Heart left ventricle (tissue), 16 donors: ENCODE results near the gene UPK1A. TPM values are rescaled to one million over a fixed set of nuclear protein-coding genes. Genes with fewer than 3 reads are reported as not detected.
A peak's percentile ranks its signal among the peaks of the same experiment; 100 is the strongest.

ENCODE experiments used
- ATAC-seq, 4 donors: fragments of 200-7000 bp; cut with Tn5 transposase; one replicate each; pipeline ENCODE4 v1.9.1; 2020 to 2022; ENCODE audit warnings: moderate library complexity in 4 of 4, mild to moderate bottlenecking in 3 of 4, moderate number of reproducible peaks in 1 of 4
- DNase-seq, 5 donors: peaks; one replicate each; pipeline ENCODE4 v3.0.0-alpha.2; 2020
- H3K27ac ChIP-seq, 12 donors: fragments of 200-600 bp; sonication (generic) in 4 of 12; one replicate each; pipeline versions ENCODE4 v1.5.0 to v1.8.0; 2016 to 2022; ENCODE audit warnings: mild to moderate bottlenecking in 2 of 12
- H3K27me3 ChIP-seq, 9 donors: fragments of 200-600 bp; sonication (generic) in 2 of 9; one replicate each; pipeline versions ENCODE4 v1.5.1 to v1.8.0; 2016 to 2022; ENCODE audit warnings: mild to moderate bottlenecking in 3 of 9
- H3K36me3 ChIP-seq, 9 donors: fragments of 200-600 bp; sonication (generic) in 2 of 9; one replicate each; pipeline versions ENCODE4 v1.5.0 to v1.8.0; 2018 to 2022; ENCODE audit warnings: mild to moderate bottlenecking in 2 of 9
- H3K4me1 ChIP-seq, 12 donors: fragments of 200-600 bp; sonication (generic) in 4 of 12; one replicate each; pipeline versions ENCODE4 v1.5.0 to v1.8.0; 2016 to 2022; ENCODE audit warnings: mild to moderate bottlenecking in 3 of 12
- H3K4me3 ChIP-seq, 12 donors: fragments of 200-600 bp; sonication (generic) in 4 of 12; one replicate each; pipeline versions ENCODE4 v1.5.0 to v1.8.0; 2017 to 2022; ENCODE audit warnings: mild to moderate bottlenecking in 9 of 12, moderate library complexity in 4 of 12
- H3K9me3 ChIP-seq, 12 donors: fragments of 200-600 bp; sonication (generic) in 4 of 12; one replicate each; pipeline versions ENCODE4 v1.5.0 to v1.8.0; 2016 to 2022; ENCODE audit warnings: mild to moderate bottlenecking in 1 of 12
- CTCF ChIP-seq, 12 donors: fragments of 200-600 bp; sonication (generic) in 4 of 12; IDR thresholded peaks; one replicate each; pipeline versions ENCODE4 v1.5.0 to v1.8.0; 2018 to 2022; ENCODE audit warnings: antibody characterized with exemption in 12 of 12, mild to moderate bottlenecking in 5 of 12
- POLR2A ChIP-seq, 2 donors: fragments of 450-650 bp; IDR thresholded peaks; one replicate each; pipeline ENCODE4 v1.6.1; 2017; ENCODE audit warnings: antibody characterized with exemption in 2 of 2, mild to moderate bottlenecking in 2 of 2, moderate library complexity in 2 of 2
- WGBS, 4 donors: extraction: QIAGEN DNeasy Blood & Tissue Kit in 2 of 4; methylation state at CpG; one replicate each; pipeline versions ENCODE4 v1.1.5 to v1.1.7; 2013 to 2018; 5-methylcytosine and 5-hydroxymethylcytosine counted together
- intact Hi-C, 10 donors: fragments of 100-400 bp; cut with DNase I; formaldehyde crosslinking; loops; one replicate each; pipeline versions ENCODE4 v1.11.1 to v1.14.2; 2022
- polyA plus RNA-seq, 2 donors: library from polyadenylated mRNA; stranded (reverse); fragments of 200-250 nt; gene quantifications; one replicate each; pipeline ENCODE4 v1.2.3, GENCODE V29; 2013
- total RNA-seq, 9 donors: library from RNA; depleted of rRNA in 2 of 9; stranded (reverse); fragments of >200 nt in 2 of 9; fragmentation: NEBNext Ultra II Directional in 3 of 9; extraction: Animal tissue kit (Norgen Biotek cat#: 25700) in 3 of 9; gene quantifications; one replicate each; pipeline versions ENCODE4 v1.1.0 to v1.2.4, GENCODE V29; 2016 to 2023
- donor health status: ischemic (EF 13 %, LVEDD 7.1; RV severe dilation, severe dysfunction).
- donor health status: healthy with polysubstance abuse.
- donor health status: DM: no; HTN: yes; CAD: no.
- donor health status: DM: no; HTN: no; CAD: no.
- donor health status: ischemic (EF 25% LVEDD 6.9; RV normal size, moderate dysfunction).
- donor health status: ischemic (EF 25% LVEDD 5.7; RV mildly dilated, moderate dysfunction).
- donor health status: healthy.
- donor health status: DM: yes; HTN: yes; CAD: no.
- donor health status: ischemic (EF 35%, LVEDD 5.7; RV mildly dilated, moderate dysfunction).
- donor health status: nonischemic (EF 11% LVEDD 7.7; RV severe dilation, severe dysfunction).
- donor health status: DM: yes; HTN: yes; CAD: no.
- donor health status: PGD.
- donor health status: ischemic (EF 29% LVEDD 5.4; RV normal size, mild dysfunction).
- donor health status: nonischemic (EF 23%, LVEDD 6.1; RV moderate dilation, normal function).

UPK1A gene
- total and polyA plus RNA-seq, 11 donors = not detected

- Histone ChIP-seq H3K4me3 (no peak overlapping the region), H3K27me3 (no peaks in the 10 kb centered on the region), H3K9me3 (no peaks in the 10 kb centered on the region), H3K27ac (no peak overlapping the region), H3K36me3 (peaks cover 0 to 19% (median 0%) of the 10 kb centered on the region in 9 donors), H3K4me1 (no peaks in the 10 kb centered on the region)
- 95 to 96% (median 95%) methylated on average over 9 of the region's 9 CpGs for whole genome bisulfite sequencing, 4 donors
- intact Hi-C loops = no loop called here
- DNase-seq (no peak), ATAC-seq (no peak)
- TF ChIP-seq POLR2A (IDR thresholded peaks at IDR 0.05) (no peak), CTCF (IDR thresholded peaks at IDR 0.05) (no peak)
These were observed 44.6 kb upstream of the UPK1A start for GRCh38 chr19:35621708-35622107.

GRCh38 chr19:35622750-35623149 is 43.6 kb upstream of the UPK1A start:
- H3K4me1 ChIP-seq = peaks cover 0 to 2% (median 0%) of the 10 kb centered on the region in 12 donors
- no peaks in the 10 kb centered on the region for H3K27me3 ChIP-seq
- 90 to 95% (median 93%) methylated on average over 13 of the region's 13 CpGs for WGBS, 4 donors
- no peak overlapping the region for H3K4me3 ChIP-seq
- intact Hi-C loops = no loop called here
- no peaks in the 10 kb centered on the region for H3K9me3 ChIP-seq
- TF ChIP-seq CTCF (IDR thresholded peaks at IDR 0.05) (no peak), POLR2A (IDR thresholded peaks at IDR 0.05) (no peak)
- DNase-seq (no peak), ATAC-seq (peak in 1 of 4 donors; percentile 37)
- no peak overlapping the region for H3K27ac ChIP-seq
- H3K36me3 ChIP-seq = peaks cover 0 to 14% (median 0%) of the 10 kb centered on the region in 9 donors

GRCh38 chr19:35623327-35624010 is 42.8 kb upstream of the UPK1A start:
- intact Hi-C loops = no loop called here
- ATAC-seq = no peak

GRCh38 chr19:35628264-35628564 is 38.1 kb upstream of the UPK1A start:
- TF ChIP-seq POLR2A (IDR thresholded peaks at IDR 0.05) = no peak
- no peak for TF ChIP-seq CTCF (IDR thresholded peaks at IDR 0.05)
- DNase-seq (no peak), ATAC-seq (no peak)
- Histone ChIP-seq H3K4me3 (peak overlapping the region; percentile 50 to 100 (median 95)), H3K27ac (peak overlapping the region; percentile 75 to 96 (median 92)), H3K9me3 (no peaks in the 10 kb centered on the region), H3K27me3 (no peaks in the 10 kb centered on the region), H3K36me3 (peaks cover 0 to 34% (median 31%) of the 10 kb centered on the region in 9 donors), H3K4me1 (peaks cover 4 to 25% (median 14%) of the 10 kb centered on the region in 12 donors)
- intact Hi-C loops = loop anchor here in 2 of 10 donors (1.0 kb wide), 1 partner anchor 16 kb away; the partner anchor contains the start of gene HAUS5 (in 2 of the 2)
- 6 to 15% (median 7%) methylated on average over 9 of the region's 9 CpGs for WGBS, 4 donors

More at GRCh38 chr19:35623327-35624010, 42.8 kb upstream of the UPK1A start:
- no peak for TF ChIP-seq POLR2A (IDR thresholded peaks at IDR 0.05)
- TF ChIP-seq CTCF (IDR thresholded peaks at IDR 0.05) = no peak
- H3K27ac ChIP-seq = no peak overlapping the region
- no peak overlapping the region for H3K4me3 ChIP-seq
- peaks cover 0 to 9% (median 4%) of the 10 kb centered on the region in 12 donors for H3K4me1 ChIP-seq
- H3K27me3 ChIP-seq = no peaks in the 10 kb centered on the region
- 85 to 94% (median 89%) methylated on average over 6 of the region's 6 CpGs for WGBS, 4 donors
- H3K9me3 ChIP-seq = no peaks in the 10 kb centered on the region
- H3K36me3 ChIP-seq = peaks cover 0 to 11% (median 0%) of the 10 kb centered on the region in 9 donors
- no peak for DNase-seq
